Activated naive CD8-positive, alpha-beta T cell treated with anti-CD3 and anti-CD28 coated beads, Interleukin-2, amount 10 ng/mL, durations not matched to agents 7 days and 5 days (primary cell): ENCODE data around the gene PCLO. TPM values are rescaled to one million over a fixed set of nuclear protein-coding genes. Genes with fewer than 3 reads are reported as not detected.
"Not testable (repeated sequence)": the region's sequence is repeated elsewhere in the genome, so short reads cannot be mapped to it uniquely, and the experiment has no call there.

Experiments
- ATAC-seq: fragments of 150-1000 bp; cut with Tn5 transposase; one replicate; pipeline ENCODE4 v1.10.0; 2021; ENCODE audit warnings: low read depth, moderate library complexity
- POLR2A ChIA-PET: fragments of 350-600 bp; sonication (Branson Sonifier 250); formaldehyde crosslinking; loops from one replicate; lab custom pipeline; 2021; ENCODE audit warnings: antibody characterized with exemption; lab: Charles Lee
- DNase-seq: peaks from one replicate; pipeline ENCODE4 v3.0.0; 2021
- H3K27ac Mint-ChIP-seq: one replicate; pipeline ENCODE4 v1.8.0; 2022; ENCODE audit warnings: mild to moderate bottlenecking, mixed read lengths
- H3K27me3 Mint-ChIP-seq: one replicate; pipeline ENCODE4 v1.8.0; 2022; ENCODE audit warnings: mild to moderate bottlenecking, moderate library complexity, mixed read lengths
- H3K36me3 Mint-ChIP-seq: one replicate; pipeline ENCODE4 v1.8.0; 2021; ENCODE audit warnings: mild to moderate bottlenecking, mixed read lengths
- H3K4me1 Mint-ChIP-seq: one replicate; pipeline ENCODE4 v1.8.0; 2021; ENCODE audit warnings: mixed read lengths
- H3K4me3 Mint-ChIP-seq: one replicate; pipeline ENCODE4 v1.8.0; 2022; ENCODE audit warnings: mild to moderate bottlenecking, moderate library complexity, mixed read lengths
- H3K9me3 Mint-ChIP-seq: one replicate; pipeline ENCODE4 v1.8.0; 2021; ENCODE audit warnings: mixed read lengths
- total RNA-seq, 2 experiments: library from RNA; stranded (reverse); gene quantifications; one replicate each; pipeline ENCODE4 v1.2.3, GENCODE V29; 2021

The PCLO gene
- total RNA-seq, 2 experiments from 2014 or later, result not detected

DNA sequence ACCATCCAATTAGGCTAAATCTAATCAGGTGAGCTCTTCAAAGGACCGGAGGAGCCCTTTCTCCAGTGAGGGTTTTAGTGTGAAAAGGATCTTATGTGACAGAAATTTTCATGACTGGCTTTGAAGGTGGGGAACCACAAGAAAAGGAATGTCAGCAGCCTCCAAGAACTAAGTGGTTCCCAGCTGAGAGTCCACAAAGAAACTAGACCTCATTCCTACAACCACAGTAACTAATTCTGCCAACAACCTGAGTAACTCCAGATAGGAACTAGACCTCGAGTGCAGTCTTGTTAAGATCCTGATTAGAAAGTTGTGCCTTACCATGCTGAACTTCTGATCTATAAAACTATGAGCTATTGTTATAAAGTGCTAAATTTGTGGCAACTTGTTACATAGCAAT lies 51.3 kb downstream of the PCLO start:
- POLR2A ChIA-PET, result no interaction called here
- no peaks in the 10 kb centered on the region for H3K9me3 Mint-ChIP-seq
- H3K27ac Mint-ChIP-seq, result no peak overlapping the region
- no peaks in the 10 kb centered on the region for H3K4me1 Mint-ChIP-seq
- no peak for DNase-seq
- ATAC-seq, result no peak
- no peaks in the 10 kb centered on the region for H3K36me3 Mint-ChIP-seq
- H3K4me3 Mint-ChIP-seq, result no peak overlapping the region
- no peaks in the 10 kb centered on the region for H3K27me3 Mint-ChIP-seq

DNA sequence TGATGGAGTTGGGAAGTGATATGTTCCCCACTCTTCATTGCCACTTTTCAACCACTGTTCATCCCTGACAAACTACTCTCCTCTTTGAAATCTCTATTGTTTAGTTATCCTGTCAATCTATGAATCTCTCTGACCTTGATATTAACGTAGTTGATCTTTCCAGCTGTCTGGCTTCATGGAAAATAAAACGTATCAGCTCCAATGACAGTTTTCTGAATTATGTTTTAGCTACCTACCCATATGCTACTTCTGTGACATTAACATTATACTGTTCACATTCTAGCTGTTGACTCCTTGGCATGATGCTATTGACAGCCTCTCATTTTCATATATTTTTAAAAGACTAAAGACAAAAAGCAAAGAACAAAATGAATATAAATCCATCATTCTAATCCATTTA lies 53.3 kb downstream of the PCLO start:
- ATAC-seq (no peak), DNase-seq (no peak)
- no peaks in the 10 kb centered on the region for H3K4me1 Mint-ChIP-seq
- no peaks in the 10 kb centered on the region for H3K9me3 Mint-ChIP-seq
- no peak overlapping the region for H3K4me3 Mint-ChIP-seq
- no peaks in the 10 kb centered on the region for H3K27me3 Mint-ChIP-seq
- POLR2A ChIA-PET, result no interaction called here
- H3K36me3 Mint-ChIP-seq, result no peaks in the 10 kb centered on the region
- H3K27ac Mint-ChIP-seq, result no peak overlapping the region

GRCh38 chr7:83105948-83106347 lies 56.7 kb downstream of the PCLO start:
- no peaks in the 10 kb centered on the region for H3K36me3 Mint-ChIP-seq
- DNase-seq (no peak), ATAC-seq (no peak)
- H3K27me3 Mint-ChIP-seq, result no peaks in the 10 kb centered on the region
- no peak overlapping the region for H3K27ac Mint-ChIP-seq
- H3K4me1 Mint-ChIP-seq, result no peaks in the 10 kb centered on the region
- H3K9me3 Mint-ChIP-seq, result no peaks in the 10 kb centered on the region
- H3K4me3 Mint-ChIP-seq, result no peak overlapping the region
- POLR2A ChIA-PET, result no interaction called here

GRCh38 chr7:83105063-83105462 lies 57.6 kb downstream of the PCLO start:
- H3K27me3 Mint-ChIP-seq, result no peaks in the 10 kb centered on the region
- ATAC-seq (no peak), DNase-seq (no peak)
- H3K4me3 Mint-ChIP-seq, result no peak overlapping the region
- no peaks in the 10 kb centered on the region for H3K36me3 Mint-ChIP-seq
- no peak overlapping the region for H3K27ac Mint-ChIP-seq
- H3K9me3 Mint-ChIP-seq, result no peaks in the 10 kb centered on the region
- H3K4me1 Mint-ChIP-seq, result no peaks in the 10 kb centered on the region
- POLR2A ChIA-PET, result no interaction called here

GRCh38 chr7:83101530-83101929 lies 61.2 kb downstream of the PCLO start:
- H3K9me3 Mint-ChIP-seq, result peaks cover 1% of the 10 kb centered on the region
- POLR2A ChIA-PET, result no interaction called here
- H3K36me3 Mint-ChIP-seq, result no peaks in the 10 kb centered on the region
- H3K27me3 Mint-ChIP-seq, result no peaks in the 10 kb centered on the region
- ATAC-seq (no peak), DNase-seq (no peak)
- H3K27ac Mint-ChIP-seq, result no peak overlapping the region
- no peaks in the 10 kb centered on the region for H3K4me1 Mint-ChIP-seq
- no peak overlapping the region for H3K4me3 Mint-ChIP-seq

DNA sequence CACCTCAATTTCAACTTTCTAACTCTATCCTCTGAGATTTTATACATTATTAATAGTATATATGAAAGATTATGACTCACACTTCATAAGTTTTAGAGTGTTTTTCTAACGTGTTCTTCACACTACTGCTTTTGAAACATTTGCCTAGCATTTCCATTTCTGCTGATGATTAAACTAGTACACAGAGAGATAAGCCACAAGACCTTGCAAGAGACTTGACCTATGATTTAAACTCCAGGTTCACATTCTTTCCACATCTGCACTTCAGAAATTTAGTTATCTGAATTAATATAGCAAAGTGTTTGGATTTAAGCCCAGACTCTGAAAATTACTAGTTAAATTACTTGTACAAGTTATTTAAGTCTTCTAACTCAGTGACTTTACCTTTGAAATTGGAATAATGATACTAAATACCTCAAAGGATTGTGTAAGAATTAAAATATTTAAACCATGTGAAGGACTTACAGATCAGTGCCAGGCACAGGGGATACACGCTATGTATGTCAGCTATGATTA lies 66.6 kb downstream of the PCLO start:
- ATAC-seq, result no peak
- H3K27ac Mint-ChIP-seq, result no peak overlapping the region
- H3K36me3 Mint-ChIP-seq, result no peaks in the 10 kb centered on the region
- H3K4me1 Mint-ChIP-seq, result no peaks in the 10 kb centered on the region
- no peak for DNase-seq
- no peak overlapping the region for H3K4me3 Mint-ChIP-seq
- H3K27me3 Mint-ChIP-seq, result no peaks in the 10 kb centered on the region
- H3K9me3 Mint-ChIP-seq, result peaks cover 3% of the 10 kb centered on the region
- POLR2A ChIA-PET, result no interaction called here

DNA sequence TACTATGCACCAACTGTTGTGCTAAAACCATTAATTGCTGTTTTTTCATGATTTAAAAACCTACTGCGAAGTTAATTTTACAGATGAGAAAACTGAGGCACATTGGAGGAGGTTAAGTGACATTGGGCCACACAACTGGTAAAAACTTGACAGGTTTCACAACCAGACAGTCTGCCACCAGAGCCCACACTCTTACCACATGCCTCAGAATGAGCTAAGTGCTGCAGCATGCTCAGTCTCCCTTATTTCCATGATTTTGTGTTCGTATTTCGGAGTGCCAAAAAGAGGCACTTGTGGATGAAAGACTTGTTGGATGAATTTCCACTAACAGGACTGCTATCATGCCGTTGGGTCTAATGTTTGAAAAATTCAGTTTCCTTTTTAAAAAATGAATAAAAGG lies 77.4 kb downstream of the PCLO start:
- no peak overlapping the region for H3K27ac Mint-ChIP-seq
- H3K4me3 Mint-ChIP-seq, result no peak overlapping the region
- POLR2A ChIA-PET, result no interaction called here
- no peaks in the 10 kb centered on the region for H3K4me1 Mint-ChIP-seq
- no peaks in the 10 kb centered on the region for H3K27me3 Mint-ChIP-seq
- ATAC-seq, result no peak
- DNase-seq, result no peak
- no peaks in the 10 kb centered on the region for H3K36me3 Mint-ChIP-seq
- peaks cover 4% of the 10 kb centered on the region for H3K9me3 Mint-ChIP-seq

DNA sequence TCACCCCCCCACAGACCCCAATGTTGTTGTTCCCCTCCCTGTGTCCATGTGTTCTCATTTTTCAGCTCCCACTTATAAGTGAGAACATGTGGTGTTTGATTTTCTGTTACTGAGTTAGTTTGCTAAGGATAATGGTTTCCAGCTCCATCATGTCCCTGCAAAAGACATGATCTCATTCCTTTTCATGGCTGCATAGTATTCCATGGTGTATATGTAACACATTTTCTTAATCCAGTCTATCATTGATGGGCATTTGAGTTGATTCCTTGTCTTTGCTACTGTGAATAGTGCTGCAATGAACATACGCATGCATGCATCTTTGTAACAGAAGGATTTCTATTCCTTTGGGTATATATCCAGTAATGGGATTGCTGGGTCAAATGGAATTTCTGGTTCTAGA lies 82.8 kb downstream of the PCLO start:
- not testable (repeated sequence) for DNase-seq, H3K27ac Mint-ChIP-seq, H3K27me3 Mint-ChIP-seq

DNA sequence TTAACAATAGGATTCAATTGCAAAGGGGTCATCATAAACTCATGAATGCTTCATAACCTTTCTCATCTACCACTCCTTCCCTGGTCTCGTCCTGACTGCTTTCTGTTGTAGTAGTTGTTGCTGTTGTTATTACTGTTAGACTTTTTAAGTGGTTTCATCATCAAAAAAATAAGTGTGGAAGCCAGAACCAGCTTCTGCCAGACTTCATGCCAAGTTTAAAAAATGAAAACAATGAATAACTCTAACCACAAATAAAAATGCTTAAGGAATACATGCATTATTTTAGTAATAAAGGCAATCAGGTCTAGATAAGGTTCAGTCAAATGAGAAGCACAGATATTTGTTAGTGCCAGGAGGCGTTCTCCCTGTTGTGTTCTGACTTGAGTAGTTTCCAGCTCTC lies 85.4 kb downstream of the PCLO start:
- DNase-seq (no peak), ATAC-seq (no peak)
- Mint-ChIP-seq H3K27me3 (no peaks in the 10 kb centered on the region), H3K4me3 (no peak overlapping the region), H3K4me1 (no peaks in the 10 kb centered on the region), H3K36me3 (no peaks in the 10 kb centered on the region), H3K27ac (no peak overlapping the region), H3K9me3 (peaks cover 2% of the 10 kb centered on the region)
- POLR2A ChIA-PET, result no interaction called here

More for the DNA sequence above, 82.8 kb downstream of the PCLO start:
- POLR2A ChIA-PET, H3K4me3 Mint-ChIP-seq, ATAC-seq, H3K9me3 Mint-ChIP-seq, H3K36me3 Mint-ChIP-seq, H3K4me1 Mint-ChIP-seq: not testable (repeated sequence)

- DNase-seq (no peak), ATAC-seq (no peak)
- POLR2A ChIA-PET, result no interaction called here
- Mint-ChIP-seq H3K27me3 (no peaks in the 10 kb centered on the region), H3K9me3 (no peaks in the 10 kb centered on the region), H3K4me3 (no peak overlapping the region), H3K4me1 (no peaks in the 10 kb centered on the region), H3K36me3 (no peaks in the 10 kb centered on the region), H3K27ac (no peak overlapping the region)
Measured at GRCh38 chr7:83072576-83073517, 89.8 kb downstream of the PCLO start.

- no peaks in the 10 kb centered on the region for H3K27me3 Mint-ChIP-seq
- POLR2A ChIA-PET, result no interaction called here
- ATAC-seq (no peak), DNase-seq (no peak)
- H3K27ac Mint-ChIP-seq, result no peak overlapping the region
- peaks cover 2% of the 10 kb centered on the region for H3K9me3 Mint-ChIP-seq
- H3K36me3 Mint-ChIP-seq, result no peaks in the 10 kb centered on the region
- no peak overlapping the region for H3K4me3 Mint-ChIP-seq
- no peaks in the 10 kb centered on the region for H3K4me1 Mint-ChIP-seq
Measured at GRCh38 chr7:83065714-83066113, 97.0 kb downstream of the PCLO start.

GRCh38 chr7:83060218-83060617 lies 102.5 kb downstream of the PCLO start:
- no peaks in the 10 kb centered on the region for H3K4me1 Mint-ChIP-seq
- no peak for DNase-seq
- H3K9me3 Mint-ChIP-seq, result no peaks in the 10 kb centered on the region
- no peak for ATAC-seq
- H3K36me3 Mint-ChIP-seq, result no peaks in the 10 kb centered on the region
- POLR2A ChIA-PET, result no interaction called here
- no peaks in the 10 kb centered on the region for H3K27me3 Mint-ChIP-seq
- no peak overlapping the region for H3K4me3 Mint-ChIP-seq
- H3K27ac Mint-ChIP-seq, result no peak overlapping the region

DNA sequence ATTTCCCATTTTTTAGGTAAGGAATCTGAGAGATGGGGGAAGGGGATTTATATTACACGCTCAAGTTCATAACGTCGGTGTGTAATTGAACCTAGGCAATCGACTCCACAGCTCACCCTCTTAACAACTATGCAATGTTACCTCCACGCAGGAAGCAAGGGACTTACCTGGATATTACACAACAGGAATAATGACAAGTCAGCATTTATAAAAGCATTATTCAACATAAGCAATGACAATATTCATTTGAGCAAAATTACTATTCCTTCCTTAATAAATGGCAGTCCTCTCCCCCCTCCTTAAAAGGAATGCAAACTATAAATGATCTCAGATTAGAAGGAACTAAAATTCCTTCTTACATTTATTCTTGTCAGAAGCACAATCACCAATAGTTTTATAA lies 104.0 kb downstream of the PCLO start:
- Mint-ChIP-seq H3K9me3 (no peaks in the 10 kb centered on the region), H3K36me3 (no peaks in the 10 kb centered on the region), H3K27me3 (no peaks in the 10 kb centered on the region), H3K4me1 (no peaks in the 10 kb centered on the region), H3K27ac (no peak overlapping the region), H3K4me3 (no peak overlapping the region)
- ATAC-seq (no peak), DNase-seq (no peak)
- POLR2A ChIA-PET, result no interaction called here

GRCh38 chr7:83055197-83055596 lies 107.5 kb downstream of the PCLO start:
- Mint-ChIP-seq H3K4me1 (no peaks in the 10 kb centered on the region), H3K27ac (no peak overlapping the region), H3K27me3 (no peaks in the 10 kb centered on the region), H3K4me3 (no peak overlapping the region), H3K36me3 (no peaks in the 10 kb centered on the region), H3K9me3 (no peaks in the 10 kb centered on the region)
- POLR2A ChIA-PET, result no interaction called here
- no peak for ATAC-seq
- no peak for DNase-seq
